Heart right ventricle (tissue), 16 donors: ENCODE results near the gene LRP1B. TPM values are rescaled to one million over a fixed set of nuclear protein-coding genes. Genes with fewer than 3 reads are reported as not detected.

ENCODE experiments used
- ATAC-seq, 8 donors: fragments of 200-7000 bp; cut with Tn5 transposase; one replicate each; pipeline ENCODE4 v1.9.1; 2020; ENCODE audit warnings: mild to moderate bottlenecking in 8 of 8, moderate library complexity in 8 of 8, moderate number of reproducible peaks in 1 of 8
- DNase-seq, 2 donors: peaks; one replicate each; pipeline ENCODE4 v3.0.0-alpha.2; 2020
- H3K27ac ChIP-seq, 10 donors: fragments of 200-600 bp; sonication (generic) in 2 of 10; one replicate each; pipeline versions ENCODE4 v1.5.0 to v1.8.0; 2020 to 2022; ENCODE audit warnings: mild to moderate bottlenecking in 3 of 10
- H3K27me3 ChIP-seq, 7 donors: fragments of 200-600 bp; one replicate each; pipeline ENCODE4 v1.8.0; 2021 to 2022; ENCODE audit warnings: mild to moderate bottlenecking in 2 of 7
- H3K36me3 ChIP-seq, 9 donors: fragments of 200-600 bp; sonication (generic) in 1 of 9; one replicate each; pipeline versions ENCODE4 v1.5.0 to v1.8.0; 2020 to 2022; ENCODE audit warnings: mild to moderate bottlenecking in 2 of 9
- H3K4me1 ChIP-seq, 9 donors: fragments of 200-600 bp; sonication (generic) in 1 of 9; one replicate each; pipeline versions ENCODE4 v1.5.0 to v1.8.0; 2020 to 2022; ENCODE audit warnings: mild to moderate bottlenecking in 4 of 9
- H3K4me3 ChIP-seq, 10 donors: fragments of 200-600 bp; sonication (generic) in 2 of 10; one replicate each; pipeline versions ENCODE4 v1.5.0 to v1.8.0; 2020 to 2022; ENCODE audit warnings: mild to moderate bottlenecking in 7 of 10, moderate library complexity in 2 of 10
- H3K9me3 ChIP-seq, 11 donors: fragments of 200-600 bp in 10 of 11; sonication (generic) in 2 of 11; one replicate each; pipeline versions ENCODE4 v1.5.0 to v1.8.0; 2013 to 2022; ENCODE audit warnings: mild to moderate bottlenecking in 2 of 11, control low read depth in 1 of 11, moderate library complexity in 1 of 11
- CTCF ChIP-seq, 9 donors: fragments of 200-600 bp; sonication (generic) in 2 of 9; IDR thresholded peaks; one replicate each; pipeline versions ENCODE4 v1.5.0 to v1.8.0; 2021 to 2022; ENCODE audit warnings: antibody characterized with exemption in 9 of 9, mild to moderate bottlenecking in 5 of 9, moderate library complexity in 1 of 9
- WGBS, 2 donors: extraction: QIAGEN DNeasy Blood & Tissue Kit; methylation state at CpG; one replicate each; pipeline ENCODE4 v1.1.7; 2013; ENCODE audit warnings: inconsistent platforms in 1 of 2; 5-methylcytosine and 5-hydroxymethylcytosine counted together
- intact Hi-C, 10 donors: fragments of 100-400 bp; cut with DNase I; formaldehyde crosslinking; loops; one replicate each; pipeline versions ENCODE4 v1.11.1 to v1.14.2; 2022
- polyA plus RNA-seq, 2 donors: library from polyadenylated mRNA; stranded (reverse); fragments of 200-250 nt; gene quantifications; one replicate each; pipeline ENCODE4 v1.2.3, GENCODE V29; 2013
- total RNA-seq, 10 donors: library from RNA; stranded (reverse); fragmentation: NEBNext Ultra II Directional in 3 of 10; extraction: Animal tissue kit (Norgen Biotek cat#: 25700) in 3 of 10; gene quantifications; one replicate each; pipeline versions ENCODE4 v1.2.1 to v1.2.4, GENCODE V29; 2021 to 2023
- donor health status: Arrhythmogenic right ventricular cardiomyopathy.
- donor health status: ischemic (EF 13 %, LVEDD 7.1; RV severe dilation, severe dysfunction).
- donor health status: healthy with polysubstance abuse.
- donor health status: DM: no; HTN: yes; CAD: no.
- donor health status: DM: no; HTN: no; CAD: no.
- donor health status: ischemic (EF 25% LVEDD 6.9; RV normal size, moderate dysfunction).
- donor health status: ischemic (EF 25% LVEDD 5.7; RV mildly dilated, moderate dysfunction).
- donor health status: healthy.
- donor health status: DM: yes; HTN: yes; CAD: no.
- donor health status: Ischemic cardiomyopathy.
- donor health status: ischemic (EF 35%, LVEDD 5.7; RV mildly dilated, moderate dysfunction).
- donor health status: nonischemic (EF 11% LVEDD 7.7; RV severe dilation, severe dysfunction).
- donor health status: DM: yes; HTN: yes; CAD: no.
- donor health status: PGD.
- donor health status: ischemic (EF 29% LVEDD 5.4; RV normal size, mild dysfunction).
- donor health status: nonischemic (EF 23%, LVEDD 6.1; RV moderate dilation, normal function).

The LRP1B gene
- total and polyA plus RNA-seq, 12 donors = 0.02 to 0.27 (median 0.14) TPM; not detected in 1

GRCh38 chr2:140200307-140200706 lies 1930.5 kb downstream of the LRP1B start:
- no peak for DNase-seq
- Histone ChIP-seq H3K36me3 (no peaks in the 10 kb centered on the region), H3K27me3 (no peaks in the 10 kb centered on the region), H3K27ac (no peak overlapping the region), H3K4me1 (no peaks in the 10 kb centered on the region), H3K9me3 (peaks cover 0 to 10% (median 0%) of the 10 kb centered on the region in 11 donors), H3K4me3 (no peak overlapping the region)
- no peak for TF ChIP-seq CTCF (IDR thresholded peaks at IDR 0.05)
- intact Hi-C loops = no loop called here
- ATAC-seq = no peak
- 48 to 67% methylated on average over 1 of the region's 1 CpG for WGBS, 2 donors

GRCh38 chr2:140199312-140199711 lies 1931.5 kb downstream of the LRP1B start:
- no peak for TF ChIP-seq CTCF (IDR thresholded peaks at IDR 0.05)
- Histone ChIP-seq H3K4me3 (no peak overlapping the region), H3K36me3 (no peaks in the 10 kb centered on the region), H3K4me1 (no peaks in the 10 kb centered on the region), H3K27me3 (no peaks in the 10 kb centered on the region), H3K27ac (no peak overlapping the region), H3K9me3 (peaks cover 0 to 10% (median 0%) of the 10 kb centered on the region in 11 donors)
- DNase-seq (no peak), ATAC-seq (no peak)
- WGBS, 2 donors = 84 to 89% methylated on average over 1 of the region's 1 CpG
- intact Hi-C loops = no loop called here

GRCh38 chr2:140187086-140187485 lies 1943.7 kb downstream of the LRP1B start:
- ATAC-seq (no peak), DNase-seq (no peak)
- no peaks in the 10 kb centered on the region for H3K9me3 ChIP-seq
- H3K27ac ChIP-seq = no peak overlapping the region
- no peak overlapping the region for H3K4me3 ChIP-seq
- 81 to 94% methylated on average over 4 of the region's 4 CpGs for WGBS, 2 donors
- peaks cover 0 to 11% (median 0%) of the 10 kb centered on the region in 9 donors for H3K4me1 ChIP-seq
- H3K27me3 ChIP-seq = no peaks in the 10 kb centered on the region
- intact Hi-C loops = no loop called here
- H3K36me3 ChIP-seq = no peaks in the 10 kb centered on the region
- TF ChIP-seq CTCF (IDR thresholded peaks at IDR 0.05) = no peak

GRCh38 chr2:140186313-140186712 lies 1944.5 kb downstream of the LRP1B start:
- peak in 1 of 8 donors; percentile 44 for ATAC-seq
- H3K4me3 ChIP-seq = no peak overlapping the region
- intact Hi-C loops = no loop called here
- WGBS, 2 donors = 38 to 46% methylated on average over 4 of the region's 4 CpGs
- no peaks in the 10 kb centered on the region for H3K9me3 ChIP-seq
- peak overlapping the region in 1 of 10 donors; percentile 28 for H3K27ac ChIP-seq
- DNase-seq = no peak
- H3K36me3 ChIP-seq = no peaks in the 10 kb centered on the region
- peaks cover 0 to 11% (median 0%) of the 10 kb centered on the region in 9 donors for H3K4me1 ChIP-seq
- no peaks in the 10 kb centered on the region for H3K27me3 ChIP-seq
- TF ChIP-seq CTCF (IDR thresholded peaks at IDR 0.05) = no peak
